Endothelial cell (in vitro differentiated cells): ENCODE measurements around the gene IDH3A. TPM values are rescaled to one million over a fixed set of nuclear protein-coding genes. Genes with fewer than 3 reads are reported as not detected.

ENCODE experiments used
- DNase-seq: peaks from one replicate; pipeline ENCODE4 v3.0.0; 2021; ENCODE audit warnings: low spot score
- H3K27ac Mint-ChIP-seq: one replicate; pipeline ENCODE4 v1.8.0; 2021; ENCODE audit warnings: mixed read lengths, inconsistent platforms; ENCODE audit not compliant: unreplicated experiment
- H3K27me3 Mint-ChIP-seq: one replicate; pipeline ENCODE4 v1.8.0; 2021; ENCODE audit warnings: mild to moderate bottlenecking, moderate library complexity, mixed read lengths, inconsistent platforms; ENCODE audit not compliant: unreplicated experiment
- H3K36me3 Mint-ChIP-seq: one replicate; pipeline ENCODE4 v1.8.0; 2021; ENCODE audit warnings: mild to moderate bottlenecking, low read depth, mixed read lengths, inconsistent platforms; ENCODE audit not compliant: unreplicated experiment
- H3K4me1 Mint-ChIP-seq: one replicate; pipeline ENCODE4 v1.8.0; 2021; ENCODE audit warnings: mild to moderate bottlenecking, mixed read lengths, inconsistent platforms; ENCODE audit not compliant: unreplicated experiment
- H3K4me3 Mint-ChIP-seq: one replicate; pipeline ENCODE4 v1.8.0; 2021; ENCODE audit warnings: mild to moderate bottlenecking, mixed read lengths, inconsistent platforms; ENCODE audit not compliant: unreplicated experiment
- H3K9me3 Mint-ChIP-seq: one replicate; pipeline ENCODE4 v1.8.0; 2021; ENCODE audit warnings: mixed read lengths, inconsistent platforms; ENCODE audit not compliant: unreplicated experiment
- total RNA-seq: library from RNA; stranded (reverse); fragmentation: NEBNext Ultra II Directional; extraction: Animal tissue kit (Norgen Biotek cat#: 25700); gene quantifications from one replicate; pipeline ENCODE4 v1.2.1, GENCODE V29; 2021; ENCODE audit not compliant: unreplicated experiment
- TF ChIP-seq, protein P1 (sequence below): fragments of 200-600 bp; sonication (generic); IDR thresholded peaks from one replicate; pipeline ENCODE4 v1.5.0; 2021; ENCODE audit warnings: antibody characterized with exemption; ENCODE audit not compliant: unreplicated experiment

IDH3A gene
- total RNA-seq, 1 donor from 2014 or later = 19.9 TPM

GRCh38 chr15:78212008-78212407 is 62.8 kb downstream of the IDH3A start:
- Mint-ChIP-seq H3K36me3 (no peaks in the 10 kb centered on the region), H3K27me3 (peaks cover 1% of the 10 kb centered on the region), H3K27ac (no peak overlapping the region), H3K4me1 (no peaks in the 10 kb centered on the region), H3K4me3 (no peak overlapping the region), H3K9me3 (no peaks in the 10 kb centered on the region)
- no peak for DNase-seq
- TF ChIP-seq, protein P1, sequence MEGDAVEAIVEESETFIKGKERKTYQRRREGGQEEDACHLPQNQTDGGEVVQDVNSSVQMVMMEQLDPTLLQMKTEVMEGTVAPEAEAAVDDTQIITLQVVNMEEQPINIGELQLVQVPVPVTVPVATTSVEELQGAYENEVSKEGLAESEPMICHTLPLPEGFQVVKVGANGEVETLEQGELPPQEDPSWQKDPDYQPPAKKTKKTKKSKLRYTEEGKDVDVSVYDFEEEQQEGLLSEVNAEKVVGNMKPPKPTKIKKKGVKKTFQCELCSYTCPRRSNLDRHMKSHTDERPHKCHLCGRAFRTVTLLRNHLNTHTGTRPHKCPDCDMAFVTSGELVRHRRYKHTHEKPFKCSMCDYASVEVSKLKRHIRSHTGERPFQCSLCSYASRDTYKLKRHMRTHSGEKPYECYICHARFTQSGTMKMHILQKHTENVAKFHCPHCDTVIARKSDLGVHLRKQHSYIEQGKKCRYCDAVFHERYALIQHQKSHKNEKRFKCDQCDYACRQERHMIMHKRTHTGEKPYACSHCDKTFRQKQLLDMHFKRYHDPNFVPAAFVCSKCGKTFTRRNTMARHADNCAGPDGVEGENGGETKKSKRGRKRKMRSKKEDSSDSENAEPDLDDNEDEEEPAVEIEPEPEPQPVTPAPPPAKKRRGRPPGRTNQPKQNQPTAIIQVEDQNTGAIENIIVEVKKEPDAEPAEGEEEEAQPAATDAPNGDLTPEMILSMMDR = no peak

DNA sequence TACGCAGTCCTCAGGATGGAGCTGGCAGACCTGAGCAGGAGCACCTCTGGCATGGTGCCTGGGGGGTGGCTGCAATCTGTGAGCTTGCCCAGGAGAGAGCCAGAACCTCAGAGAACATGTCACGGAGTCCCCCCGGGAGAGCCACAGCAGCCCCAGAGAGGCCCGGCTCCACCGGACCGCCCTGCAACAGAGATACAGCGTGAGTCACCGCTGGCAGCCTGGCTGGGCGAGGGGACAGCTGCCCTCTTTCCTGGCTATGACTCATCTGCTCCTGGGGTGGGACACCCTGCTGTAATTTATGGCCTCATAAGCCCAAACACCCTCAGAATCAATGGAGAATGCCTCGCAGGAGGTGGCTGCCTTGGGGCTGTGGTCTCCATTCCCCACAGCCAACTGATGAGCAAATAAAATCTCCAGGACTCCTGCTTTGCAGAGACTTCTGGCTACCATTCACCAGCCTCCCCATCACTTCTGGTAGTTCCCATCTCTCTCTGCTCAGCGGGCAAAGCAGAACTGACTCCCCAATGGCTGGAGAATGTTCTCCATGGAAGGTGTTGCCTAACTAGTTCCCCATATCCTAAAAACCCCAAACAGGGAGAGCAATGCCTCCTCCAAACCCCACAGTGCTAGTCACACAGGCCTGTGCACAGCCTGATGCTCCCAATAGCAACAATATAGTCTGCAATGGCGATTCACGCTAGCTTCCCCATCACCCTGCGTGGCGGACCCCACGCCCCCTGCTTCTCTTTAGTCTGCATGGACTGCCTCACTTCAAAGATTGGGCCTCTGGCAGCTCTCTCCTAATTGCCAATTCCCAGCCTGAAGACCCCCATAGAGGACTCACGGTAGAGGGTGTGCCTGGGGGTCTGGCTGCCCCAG is 63.6 kb downstream of the IDH3A start:
- peaks cover 2% of the 10 kb centered on the region for H3K27me3 Mint-ChIP-seq
- H3K9me3 Mint-ChIP-seq = no peaks in the 10 kb centered on the region
- no peaks in the 10 kb centered on the region for H3K36me3 Mint-ChIP-seq
- no peak for DNase-seq
- H3K4me1 Mint-ChIP-seq = no peaks in the 10 kb centered on the region
- H3K27ac Mint-ChIP-seq = peak overlapping the region; percentile 36
- TF ChIP-seq, protein P1 = no peak
- no peak overlapping the region for H3K4me3 Mint-ChIP-seq

GRCh38 chr15:78213425-78213750 is 64.2 kb downstream of the IDH3A start:
- DNase-seq = no peak
- H3K27me3 Mint-ChIP-seq = peaks cover 2% of the 10 kb centered on the region
- no peak overlapping the region for H3K4me3 Mint-ChIP-seq
- no peaks in the 10 kb centered on the region for H3K4me1 Mint-ChIP-seq
- TF ChIP-seq, protein P1 = no peak
- no peaks in the 10 kb centered on the region for H3K9me3 Mint-ChIP-seq
- H3K27ac Mint-ChIP-seq = no peak overlapping the region
- H3K36me3 Mint-ChIP-seq = no peaks in the 10 kb centered on the region

DNA sequence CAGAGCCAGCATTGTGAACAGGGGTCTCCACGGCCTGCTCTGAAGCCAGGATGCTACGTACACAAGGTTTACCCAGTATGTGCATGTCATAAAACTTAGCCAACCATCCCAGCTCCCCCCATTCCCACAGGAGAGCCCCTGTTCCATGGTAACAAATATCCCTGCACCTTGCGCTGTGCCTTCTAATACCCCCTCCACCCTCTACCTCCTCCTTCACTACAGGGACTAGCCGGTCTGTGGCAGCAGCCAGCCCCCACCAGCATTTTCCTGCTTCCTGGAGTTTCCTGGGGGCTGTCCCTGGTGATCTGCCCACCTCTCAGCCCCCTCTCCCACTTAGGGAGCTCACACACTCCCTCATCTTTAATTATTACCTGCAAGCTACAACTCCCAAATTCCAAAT is 64.8 kb downstream of the IDH3A start:
- Mint-ChIP-seq H3K4me1 (no peaks in the 10 kb centered on the region), H3K27me3 (peaks cover 2% of the 10 kb centered on the region), H3K36me3 (no peaks in the 10 kb centered on the region), H3K4me3 (no peak overlapping the region), H3K27ac (no peak overlapping the region), H3K9me3 (no peaks in the 10 kb centered on the region)
- TF ChIP-seq, protein P1 = no peak
- no peak for DNase-seq
